Activated CD8-positive, alpha-beta T cell treated with anti-CD3 and anti-CD28 coated beads for 36 hours (primary cell): ENCODE measurements around the gene SORD. TPM values are rescaled to one million over a fixed set of nuclear protein-coding genes. Genes with fewer than 3 reads are reported as not detected.

Experiments used
- ATAC-seq: fragments of 200-7000 bp; cut with Tn5 transposase; one replicate; pipeline ENCODE4 v1.10.0; 2021; ENCODE audit warnings: mild to moderate bottlenecking, moderate library complexity
- CTCF ChIA-PET: fragments of 350-600 bp; sonication (Branson Sonifier 250); formaldehyde crosslinking; loops from one replicate; lab custom pipeline; 2021; ENCODE audit warnings: antibody characterized with exemption; lab: Charles Lee
- POLR2A ChIA-PET: fragments of 350-600 bp; sonication (Branson Sonifier 250); formaldehyde crosslinking; loops from one replicate; lab custom pipeline; 2021; ENCODE audit warnings: antibody characterized with exemption; lab: Charles Lee
- DNase-seq: peaks from one replicate; pipeline ENCODE4 v3.0.0-alpha.2; 2020
- H3K27ac Mint-ChIP-seq: one replicate; pipeline ENCODE4 v1.8.0; 2021; ENCODE audit warnings: mild to moderate bottlenecking, mixed read lengths
- H3K27me3 Mint-ChIP-seq: one replicate; pipeline ENCODE4 v1.8.0; 2021; ENCODE audit warnings: mixed read lengths
- H3K36me3 Mint-ChIP-seq: one replicate; pipeline ENCODE4 v1.8.0; 2021; ENCODE audit warnings: low read depth, mixed read lengths
- H3K4me1 Mint-ChIP-seq: one replicate; pipeline ENCODE4 v1.8.0; 2021; ENCODE audit warnings: low read depth, mixed read lengths
- H3K4me3 Mint-ChIP-seq: one replicate; pipeline ENCODE4 v1.8.0; 2021; ENCODE audit warnings: mild to moderate bottlenecking, moderate library complexity, mixed read lengths
- H3K9me3 Mint-ChIP-seq: one replicate; pipeline ENCODE4 v1.8.0; 2021; ENCODE audit warnings: mixed read lengths
- intact Hi-C: fragments of 100-400 bp; cut with micrococcal nuclease; formaldehyde crosslinking; loops from one replicate; pipeline ENCODE4 v1.10.0; 2022
- total RNA-seq, 2 experiments: library from RNA; stranded (reverse); gene quantifications; one replicate each; pipeline ENCODE4 v1.2.3, GENCODE V29; 2021
- TF ChIP-seq, protein P1 (sequence below): fragments of 200-600 bp; IDR thresholded peaks from one replicate; pipeline ENCODE4 v1.8.0; 2022; ENCODE audit warnings: antibody characterized with exemption, mild to moderate bottlenecking

SORD gene
- total RNA-seq, 2 experiments from 2014 or later: 27.9 to 28.7 TPM

DNA sequence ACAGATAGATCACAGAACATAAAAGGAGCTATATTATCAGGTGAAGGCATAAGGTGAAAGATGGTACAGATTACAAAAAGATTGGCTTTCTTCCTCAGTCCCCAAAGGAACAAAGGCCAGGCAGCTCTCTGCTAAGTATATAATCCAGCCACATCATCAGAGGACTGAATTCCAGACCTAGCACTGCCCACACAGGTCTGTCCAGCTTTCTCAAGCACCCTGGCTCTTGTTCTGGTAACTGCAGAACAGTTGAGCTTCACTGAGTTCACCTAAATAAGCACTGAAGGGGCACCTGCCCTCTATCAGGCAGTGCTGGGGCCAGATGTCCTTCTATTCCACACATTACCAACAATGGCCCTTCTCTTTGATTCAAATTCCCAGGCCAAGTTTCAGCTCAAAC is 100.4 kb downstream of the SORD start:
- POLR2A ChIA-PET: no interaction called here
- H3K27me3 Mint-ChIP-seq: peaks cover 37% of the 10 kb centered on the region
- CTCF ChIA-PET: interaction anchor here (0.7 to 2.5 kb wide), 2 partner anchors 11 to 153 kb away, joined by 3 to 13 read pairs; no protein-coding TSS in a partner anchor
- TF ChIP-seq, protein P1, sequence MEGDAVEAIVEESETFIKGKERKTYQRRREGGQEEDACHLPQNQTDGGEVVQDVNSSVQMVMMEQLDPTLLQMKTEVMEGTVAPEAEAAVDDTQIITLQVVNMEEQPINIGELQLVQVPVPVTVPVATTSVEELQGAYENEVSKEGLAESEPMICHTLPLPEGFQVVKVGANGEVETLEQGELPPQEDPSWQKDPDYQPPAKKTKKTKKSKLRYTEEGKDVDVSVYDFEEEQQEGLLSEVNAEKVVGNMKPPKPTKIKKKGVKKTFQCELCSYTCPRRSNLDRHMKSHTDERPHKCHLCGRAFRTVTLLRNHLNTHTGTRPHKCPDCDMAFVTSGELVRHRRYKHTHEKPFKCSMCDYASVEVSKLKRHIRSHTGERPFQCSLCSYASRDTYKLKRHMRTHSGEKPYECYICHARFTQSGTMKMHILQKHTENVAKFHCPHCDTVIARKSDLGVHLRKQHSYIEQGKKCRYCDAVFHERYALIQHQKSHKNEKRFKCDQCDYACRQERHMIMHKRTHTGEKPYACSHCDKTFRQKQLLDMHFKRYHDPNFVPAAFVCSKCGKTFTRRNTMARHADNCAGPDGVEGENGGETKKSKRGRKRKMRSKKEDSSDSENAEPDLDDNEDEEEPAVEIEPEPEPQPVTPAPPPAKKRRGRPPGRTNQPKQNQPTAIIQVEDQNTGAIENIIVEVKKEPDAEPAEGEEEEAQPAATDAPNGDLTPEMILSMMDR: no peak
- no peak overlapping the region for H3K4me3 Mint-ChIP-seq
- H3K4me1 Mint-ChIP-seq: no peaks in the 10 kb centered on the region
- intact Hi-C loops: no loop called here
- no peaks in the 10 kb centered on the region for H3K36me3 Mint-ChIP-seq
- no peaks in the 10 kb centered on the region for H3K9me3 Mint-ChIP-seq
- DNase-seq: no peak
- no peak overlapping the region for H3K27ac Mint-ChIP-seq
- ATAC-seq: no peak

DNA sequence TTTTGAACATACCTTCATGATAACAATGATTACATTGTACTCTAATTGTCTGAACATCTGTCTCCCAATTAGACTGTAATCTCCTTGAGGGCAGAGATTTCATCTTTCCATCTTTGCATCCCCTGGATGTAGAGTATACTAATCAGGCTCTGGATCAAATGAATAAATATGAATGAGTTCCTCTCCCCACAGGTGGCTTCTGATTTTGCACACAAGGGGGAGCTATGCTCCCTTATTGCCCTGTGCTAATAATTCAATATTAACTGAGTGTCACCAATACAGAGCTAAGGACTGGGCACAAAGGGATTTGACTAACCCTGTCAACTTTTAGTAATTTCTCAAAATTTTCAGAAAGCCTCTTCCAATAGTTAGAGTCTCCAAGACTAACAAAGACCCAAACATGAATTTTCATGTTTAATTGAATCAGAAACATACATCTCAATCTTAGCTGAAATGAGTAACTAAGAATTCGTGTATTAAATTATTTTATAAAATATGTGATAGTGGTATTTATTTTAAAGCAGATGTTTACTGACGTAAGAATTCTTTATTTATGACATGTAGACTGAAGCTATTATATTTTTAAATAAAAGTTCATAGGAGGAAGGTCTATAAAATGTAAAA is 103.7 kb downstream of the SORD start:
- no peak overlapping the region for H3K27ac Mint-ChIP-seq

More for the DNA sequence above, 103.7 kb downstream of the SORD start:
- ChIA-PET POLR2A (no interaction called here), CTCF (interaction anchor here (0.7 to 2.9 kb wide), 27 partner anchors 8 to 331 kb away, joined by 3 to 26 read pairs (median 4); a partner anchor contains a TSS)
- ATAC-seq (peak; percentile 55), DNase-seq (peak; percentile 53)
- Mint-ChIP-seq H3K36me3 (no peaks in the 10 kb centered on the region), H3K27me3 (peaks cover 50% of the 10 kb centered on the region), H3K9me3 (no peaks in the 10 kb centered on the region), H3K4me3 (no peak overlapping the region), H3K4me1 (no peaks in the 10 kb centered on the region)
- TF ChIP-seq, protein P1: peak; percentile 68
- intact Hi-C loops: no loop called here

Other genes starting within 250 kb of the SORD start
- not detected for gene TERB2, start 66.5 kb upstream of the SORD start, total RNA-seq
- gene DUOX2, start 91.0 kb downstream of the SORD start, total RNA-seq: under 1 TPM; 0.05 to 0.18 TPM
- not detected for gene DUOXA2, start 91.1 kb downstream of the SORD start, total RNA-seq
- gene DUOXA1, start 106.7 kb downstream of the SORD start, total RNA-seq: not detected
- not detected for gene DUOX1, start 106.8 kb downstream of the SORD start, total RNA-seq
- 10 to 100 TPM; 19.8 to 23.5 TPM for gene SHF, start 164.8 kb downstream of the SORD start, total RNA-seq
- gene SLC28A2, start 229.0 kb downstream of the SORD start, total RNA-seq: not detected